WERI-Rb-1 (cell line): ENCODE measurements around the gene CYP46A1.
A peak's percentile ranks its signal among the peaks of the same experiment; 100 is the strongest.

Experiments
- DNase-seq: peaks from one replicate; pipeline ENCODE4 v3.0.0-alpha.2; 2020
- H3K27ac ChIP-seq: fragments of 250-450 bp; sonication (Bioruptor Pico); 2 replicates; pipeline ENCODE4 v1.5.1; 2020; ENCODE audit warnings: mild to moderate bottlenecking, moderate library complexity
- H3K27me3 ChIP-seq: fragments of 250-450 bp; sonication (Bioruptor Pico); 2 replicates; pipeline ENCODE4 v1.5.1; 2021; ENCODE audit warnings: mild to moderate bottlenecking, low read depth, moderate library complexity; ENCODE audit not compliant: insufficient read depth, severe bottlenecking
- H3K36me3 ChIP-seq: fragments of 250-450 bp; sonication (Bioruptor Pico); 2 replicates; pipeline ENCODE4 v1.5.1; 2020; ENCODE audit warnings: mild to moderate bottlenecking, moderate library complexity
- H3K4me3 ChIP-seq: 2 replicates; pipeline ENCODE4 v1.5.1; 2011; ENCODE audit warnings: low read depth, mild to moderate bottlenecking, control low read depth, low read length
- H3K9me3 ChIP-seq: fragments of 250-450 bp; sonication (Bioruptor Pico); 2 replicates; pipeline ENCODE4 v1.5.1; 2021; ENCODE audit warnings: mild to moderate bottlenecking, moderate library complexity; ENCODE audit not compliant: severe bottlenecking
- CTCF ChIP-seq: IDR thresholded peaks from 2 replicates; pipeline ENCODE4 v1.5.1; 2011; ENCODE audit warnings: low read depth, mild to moderate bottlenecking, control low read depth, inconsistent platforms, low read length

The CYP46A1 gene

GRCh38 chr14:99753225-99754140 is 69.4 kb downstream of the CYP46A1 start:
- no peaks in the 10 kb centered on the region for H3K27me3 ChIP-seq
- H3K4me3 ChIP-seq, result no peak overlapping the region
- peak; percentile 38; the same call in 1 of the 2 replicates for TF ChIP-seq CTCF
- peak overlapping the region; percentile 89 for H3K27ac ChIP-seq
- DNase-seq, result peak; percentile 58
- no peaks in the 10 kb centered on the region for H3K36me3 ChIP-seq
- no peaks in the 10 kb centered on the region for H3K9me3 ChIP-seq

- Histone ChIP-seq H3K36me3 (no peaks in the 10 kb centered on the region), H3K27me3 (no peaks in the 10 kb centered on the region), H3K27ac (peak overlapping the region; percentile 89), H3K4me3 (peak overlapping the region; percentile 27), H3K9me3 (no peaks in the 10 kb centered on the region)
- peak; percentile 95 for DNase-seq
- TF ChIP-seq CTCF, result no peak
Observed at GRCh38 chr14:99754141-99755067, 70.3 kb downstream of the CYP46A1 start.

- Histone ChIP-seq H3K36me3 (no peaks in the 10 kb centered on the region), H3K27ac (peak overlapping the region; percentile 89), H3K27me3 (no peaks in the 10 kb centered on the region), H3K9me3 (no peaks in the 10 kb centered on the region), H3K4me3 (no peak overlapping the region)
- no peak for DNase-seq
- TF ChIP-seq CTCF, result no peak
Observed at GRCh38 chr14:99755068-99755405, 70.9 kb downstream of the CYP46A1 start.

GRCh38 chr14:99755629-99756603 is 71.8 kb downstream of the CYP46A1 start:
- no peak for TF ChIP-seq CTCF
- H3K4me3 ChIP-seq, result no peak overlapping the region
- H3K9me3 ChIP-seq, result no peaks in the 10 kb centered on the region
- DNase-seq, result no peak
- H3K27ac ChIP-seq, result peak overlapping the region; percentile 89
- H3K36me3 ChIP-seq, result no peaks in the 10 kb centered on the region
- no peaks in the 10 kb centered on the region for H3K27me3 ChIP-seq

- Histone ChIP-seq H3K4me3 (no peak overlapping the region), H3K27me3 (no peaks in the 10 kb centered on the region), H3K27ac (no peak overlapping the region), H3K9me3 (no peaks in the 10 kb centered on the region), H3K36me3 (no peaks in the 10 kb centered on the region)
- DNase-seq, result no peak
- TF ChIP-seq CTCF, result no peak
Observed at GRCh38 chr14:99756796-99757195, 72.7 kb downstream of the CYP46A1 start.
